GM21360 (cell line): ENCODE measurements around the gene SPIN2A.
"Not testable (repeated sequence)": the region's sequence is repeated elsewhere in the genome, so short reads cannot be mapped to it uniquely, and the experiment has no call there.

Experiments used
- ATAC-seq: cut with Tn5 transposase; IDR thresholded peaks from one replicate; pipeline ENCODE4 v1.9.1; 2021; ENCODE audit warnings: mild to moderate bottlenecking, moderate library complexity; ENCODE audit not compliant: unreplicated experiment

The SPIN2A gene

GRCh38 chrX:57137073-57137472 is at the start of gene SPIN2A:
SPIN2A (minus strand) TSS chrX:57137397; CDS start chrX:57136597, 800 bp downstream.
- ATAC-seq = not testable (repeated sequence)

DNA sequence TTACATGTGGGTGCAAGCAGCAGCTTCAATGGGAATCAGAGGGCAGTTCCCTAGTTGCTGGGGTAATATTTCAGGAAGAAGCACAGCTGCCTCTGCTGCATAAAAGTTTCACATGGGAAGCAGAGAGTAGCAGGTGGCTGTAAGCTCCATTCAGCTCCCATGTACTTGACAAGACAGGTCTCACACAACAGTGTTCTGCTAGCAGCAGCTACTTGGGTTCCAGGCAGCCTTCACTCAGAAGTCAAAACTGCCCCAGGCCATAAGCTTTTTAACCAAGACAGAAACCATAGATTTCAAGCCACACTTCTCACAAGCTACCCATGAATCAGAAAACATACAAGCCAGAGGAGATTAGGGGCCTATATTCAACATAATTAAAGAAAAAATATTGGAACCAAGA is 41.4 kb upstream of the SPIN2A start:
- ATAC-seq = no peak

- no peak for ATAC-seq
Observed at GRCh38 chrX:57177070-57177469, 39.9 kb upstream of the SPIN2A start.

DNA sequence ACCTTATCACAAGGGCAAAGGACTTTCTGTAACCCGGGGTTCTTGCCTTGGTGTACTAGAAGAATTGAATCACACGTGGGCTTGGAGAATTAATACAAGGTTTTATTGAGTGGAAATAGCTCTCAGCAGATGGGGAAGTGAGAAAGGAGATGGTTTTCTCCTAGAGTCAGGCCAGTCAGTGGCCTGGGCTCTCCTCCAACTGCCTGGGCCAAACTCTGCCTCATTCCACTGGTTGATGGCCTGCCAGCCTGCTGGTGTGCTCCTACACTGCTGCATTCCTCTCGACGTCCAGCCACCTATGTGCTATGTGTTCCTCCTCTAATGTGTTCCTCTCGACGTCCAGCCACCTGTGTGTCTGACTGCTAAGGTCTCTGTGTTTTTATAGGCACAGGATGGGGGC is 35.3 kb upstream of the SPIN2A start:
- ATAC-seq = no peak

GRCh38 chrX:57156397-57157049 is 19.3 kb upstream of the SPIN2A start:
- ATAC-seq = no peak

- no peak for ATAC-seq
Observed at GRCh38 chrX:57155171-57155570, 18.0 kb upstream of the SPIN2A start.

DNA sequence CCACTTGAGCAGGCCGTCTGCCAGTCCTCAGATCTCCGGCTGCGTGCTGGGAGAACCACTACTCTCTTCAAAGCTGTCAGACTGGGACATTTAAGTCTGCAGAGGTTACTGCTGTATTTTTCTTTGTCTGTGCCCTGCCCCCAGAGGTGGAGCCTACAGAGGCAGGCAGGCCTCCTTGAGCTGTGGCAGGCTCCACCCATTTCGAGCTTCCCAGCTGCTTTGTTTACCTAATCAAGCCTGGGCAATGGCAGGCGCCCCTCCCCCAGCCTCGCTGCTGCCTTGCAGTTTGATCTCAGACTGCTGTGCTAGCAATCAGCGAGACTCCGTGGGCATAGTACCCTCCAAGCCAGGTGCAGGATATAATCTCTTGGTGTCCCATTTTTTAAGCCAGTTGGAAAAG is 15.0 kb upstream of the SPIN2A start:
- ATAC-seq = not testable (repeated sequence)

GRCh38 chrX:57138674-57139073 is 1.5 kb upstream of the SPIN2A start:
- ATAC-seq = no peak

DNA sequence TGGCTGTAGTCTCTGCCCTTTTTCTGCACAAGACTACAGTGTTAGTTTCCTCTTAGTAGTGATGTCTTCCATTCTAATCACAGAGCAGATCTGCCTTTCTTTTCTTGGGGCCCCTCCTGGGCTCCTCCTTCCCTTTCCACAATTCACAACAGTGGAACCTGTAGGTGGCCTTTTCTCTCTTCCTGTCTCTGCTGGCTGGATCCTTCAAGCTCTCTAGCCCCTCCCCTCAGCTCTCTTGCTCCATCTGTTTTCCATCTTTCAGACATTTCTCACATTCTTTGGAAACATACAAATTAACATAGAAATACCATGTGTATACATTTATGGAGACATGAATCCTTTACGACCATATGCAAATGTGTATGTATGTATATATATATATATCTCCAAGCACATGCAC is 304 bp upstream of the SPIN2A start:
- ATAC-seq = no peak

GRCh38 chrX:57136589-57136988 is 608 bp downstream of the SPIN2A start:
- ATAC-seq = not testable (repeated sequence)

- no peak for ATAC-seq
Observed at GRCh38 chrX:57135287-57135686, 1.9 kb downstream of the SPIN2A start.

DNA sequence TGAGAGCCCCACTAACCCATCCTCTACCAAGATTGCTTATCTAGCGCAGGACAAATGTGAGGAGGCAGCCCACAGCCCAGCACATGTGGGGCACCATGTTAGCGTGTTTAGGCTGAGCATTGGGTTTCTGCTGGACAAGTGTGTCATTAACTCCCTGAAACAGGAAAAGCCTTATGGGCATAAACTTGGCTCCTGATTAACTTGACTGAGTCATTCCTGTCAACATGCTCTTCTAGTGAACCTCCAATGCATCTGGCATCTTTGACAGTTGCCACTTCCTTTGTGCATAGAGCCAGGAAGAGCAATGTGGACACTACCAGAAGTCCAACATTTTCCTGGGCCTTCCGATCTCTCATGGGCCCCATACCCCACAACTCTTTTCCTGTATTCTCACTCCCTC is 2.5 kb downstream of the SPIN2A start:
- ATAC-seq = no peak

- ATAC-seq = no peak
Observed at GRCh38 chrX:57133706-57134105, 3.5 kb downstream of the SPIN2A start.

DNA sequence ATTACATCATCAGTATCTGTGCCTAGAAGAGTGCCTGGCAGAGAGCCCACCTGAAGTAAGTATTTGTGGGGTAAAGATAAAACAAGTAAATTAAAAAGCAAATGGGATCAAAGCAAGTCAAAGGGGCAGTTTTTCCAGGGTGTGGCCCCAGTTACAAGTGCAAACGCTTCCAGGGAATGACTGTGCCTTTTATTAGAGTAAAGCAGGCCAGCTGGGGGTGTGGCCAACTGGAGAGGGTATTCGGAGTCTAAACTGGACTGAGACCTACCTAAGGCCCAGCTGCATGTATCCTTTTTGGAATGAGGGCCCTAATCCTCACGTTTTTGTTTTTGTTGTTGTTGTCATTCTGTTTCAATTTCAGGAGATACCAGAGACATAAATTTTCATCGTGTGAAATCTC is 3.9 kb downstream of the SPIN2A start:
- not testable (repeated sequence) for ATAC-seq

- ATAC-seq = no peak
Observed at GRCh38 chrX:57132046-57132445, 5.2 kb downstream of the SPIN2A start.

- no peak for ATAC-seq
Observed at GRCh38 chrX:57121816-57122215, 15.4 kb downstream of the SPIN2A start.

DNA sequence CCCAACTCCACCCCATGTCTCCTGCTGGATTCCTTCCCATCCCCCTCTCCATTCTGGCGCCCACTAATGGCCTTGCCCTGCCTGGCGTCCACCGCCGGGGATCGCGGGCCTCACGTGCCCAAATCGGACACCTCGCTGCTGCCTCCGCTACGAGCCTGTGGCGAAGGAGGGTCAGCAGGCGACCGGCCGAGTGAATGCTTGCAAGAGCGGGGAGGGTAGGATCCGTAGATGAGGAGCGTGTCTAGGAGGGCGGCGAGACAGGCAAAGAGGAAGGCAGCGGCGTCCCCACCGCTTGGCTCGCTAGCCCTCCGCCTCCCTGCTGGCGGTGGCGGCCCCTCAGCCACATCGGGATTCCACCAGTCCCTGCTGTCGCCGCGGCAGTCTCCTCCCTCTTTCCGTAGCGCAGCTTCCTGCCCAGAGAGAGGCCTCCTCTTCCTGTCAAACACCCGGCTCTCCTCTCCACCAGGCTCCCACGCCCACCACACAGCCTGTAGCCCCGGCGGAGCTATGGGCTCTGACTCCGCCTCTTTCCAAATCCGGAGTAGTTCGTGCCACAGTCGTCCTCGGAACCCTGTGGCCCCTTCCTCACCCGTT is 15.9 kb downstream of the SPIN2A start, which contains the start of gene SPIN2B:
SPIN2B (minus strand) TSS at position 387 of the 594 bp plus-strand sequence.
- peak; percentile 99 for ATAC-seq

DNA sequence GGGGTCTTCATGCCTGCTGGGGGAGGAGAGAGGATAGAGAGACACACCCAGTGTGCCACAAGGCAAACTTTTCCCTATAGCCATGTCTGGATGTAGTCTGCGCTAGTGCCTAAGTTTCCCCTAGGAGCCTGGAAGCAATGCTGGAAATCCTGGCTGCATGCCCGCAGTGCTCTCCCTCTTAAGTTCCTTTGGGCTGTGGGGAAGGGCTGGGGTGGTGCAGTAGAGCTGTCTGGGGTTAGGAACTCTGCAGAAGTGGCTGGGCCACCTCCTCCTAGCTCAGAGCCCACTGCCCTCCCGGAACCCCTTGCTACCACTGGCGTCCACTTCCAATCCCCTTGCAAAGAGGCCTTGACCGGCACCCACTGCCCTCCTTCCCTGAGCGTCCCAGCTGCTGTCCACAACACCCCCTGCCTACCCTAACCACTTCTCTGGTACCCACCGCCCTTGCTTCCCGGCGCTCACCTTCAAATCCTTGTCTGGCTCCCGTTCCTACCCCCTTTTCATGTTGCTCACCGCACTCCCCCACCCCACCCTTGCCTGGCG is 16.5 kb downstream of the SPIN2A start:
- ATAC-seq = not testable (repeated sequence)

GRCh38 chrX:57119416-57119815 is 17.8 kb downstream of the SPIN2A start:
- ATAC-seq = no peak

DNA sequence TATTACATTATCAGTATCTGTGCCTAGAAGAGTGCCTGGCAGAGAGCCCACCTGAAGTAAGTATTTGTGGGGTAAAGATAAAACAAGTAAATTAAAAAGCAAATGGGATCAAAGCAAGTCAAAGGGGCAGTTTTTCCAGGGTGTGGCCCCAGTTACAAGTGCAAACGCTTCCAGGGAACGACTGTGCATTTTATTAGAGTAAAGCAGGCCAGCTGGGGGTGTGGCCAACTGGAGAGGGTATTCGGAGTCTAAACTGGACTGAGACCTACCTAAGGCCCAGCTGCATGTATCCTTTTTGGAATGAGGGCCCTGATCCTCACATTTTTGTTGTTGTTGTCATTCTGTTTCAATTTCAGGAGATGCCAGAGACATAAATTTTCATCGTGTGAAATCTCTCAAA is 19.6 kb downstream of the SPIN2A start:
- ATAC-seq = not testable (repeated sequence)

- ATAC-seq = no peak
Observed at GRCh38 chrX:57104921-57105398, 32.2 kb downstream of the SPIN2A start.

- no peak for ATAC-seq
Observed at GRCh38 chrX:57104406-57104805, 32.8 kb downstream of the SPIN2A start.
